ENCODE data around the gene PLA2G4B.

DNA sequence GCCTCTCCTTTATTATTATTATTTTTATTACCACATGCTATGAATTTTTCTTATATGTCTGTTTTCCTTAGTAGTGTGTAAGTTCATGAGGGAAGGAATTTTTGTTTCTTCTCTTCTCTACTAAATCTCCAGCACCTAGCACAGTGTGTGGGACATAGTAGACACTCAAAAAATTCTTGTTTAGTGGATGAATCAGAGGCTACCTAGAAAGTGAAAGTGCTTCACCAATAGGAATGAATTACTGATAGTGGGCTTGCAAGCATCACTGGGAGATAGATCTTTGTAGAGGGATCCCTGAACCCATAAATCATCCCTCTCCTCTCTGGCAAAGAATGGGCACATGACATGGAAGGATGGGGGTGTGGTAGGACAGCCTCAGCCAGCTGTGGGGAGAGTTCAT, 46.7 kb downstream of the PLA2G4B start:
- TF ChIP-seq POLR2A (IDR thresholded peaks at IDR 0.05), result no peak
- TF ChIP-seq, protein P1, sequence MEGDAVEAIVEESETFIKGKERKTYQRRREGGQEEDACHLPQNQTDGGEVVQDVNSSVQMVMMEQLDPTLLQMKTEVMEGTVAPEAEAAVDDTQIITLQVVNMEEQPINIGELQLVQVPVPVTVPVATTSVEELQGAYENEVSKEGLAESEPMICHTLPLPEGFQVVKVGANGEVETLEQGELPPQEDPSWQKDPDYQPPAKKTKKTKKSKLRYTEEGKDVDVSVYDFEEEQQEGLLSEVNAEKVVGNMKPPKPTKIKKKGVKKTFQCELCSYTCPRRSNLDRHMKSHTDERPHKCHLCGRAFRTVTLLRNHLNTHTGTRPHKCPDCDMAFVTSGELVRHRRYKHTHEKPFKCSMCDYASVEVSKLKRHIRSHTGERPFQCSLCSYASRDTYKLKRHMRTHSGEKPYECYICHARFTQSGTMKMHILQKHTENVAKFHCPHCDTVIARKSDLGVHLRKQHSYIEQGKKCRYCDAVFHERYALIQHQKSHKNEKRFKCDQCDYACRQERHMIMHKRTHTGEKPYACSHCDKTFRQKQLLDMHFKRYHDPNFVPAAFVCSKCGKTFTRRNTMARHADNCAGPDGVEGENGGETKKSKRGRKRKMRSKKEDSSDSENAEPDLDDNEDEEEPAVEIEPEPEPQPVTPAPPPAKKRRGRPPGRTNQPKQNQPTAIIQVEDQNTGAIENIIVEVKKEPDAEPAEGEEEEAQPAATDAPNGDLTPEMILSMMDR (IDR thresholded peaks at IDR 0.05), result no peak

All from breast epithelium (tissue), 3 donors.